KOPT-K1 (cell line): ENCODE data around the gene HAUS5.

Experiments
- H3K27ac ChIP-seq: fragments of 200-600 bp; sonication (generic); 2 replicates; pipeline ENCODE4 v1.5.1; 2016; ENCODE audit warnings: antibody characterized with exemption, mild to moderate bottlenecking, low read depth, low read length; ENCODE audit not compliant: poor library complexity, severe bottlenecking
- H3K36me3 ChIP-seq: fragments of 200-600 bp; sonication (generic); 2 replicates; pipeline ENCODE4 v1.5.1; 2017; ENCODE audit warnings: antibody characterized with exemption, mild to moderate bottlenecking, low read length, moderate library complexity; ENCODE audit not compliant: insufficient read depth
- H3K9me3 ChIP-seq: fragments of 200-600 bp; sonication (generic); 2 replicates; pipeline ENCODE4 v1.5.1; 2017; ENCODE audit warnings: antibody characterized with exemption, low read length, mild to moderate bottlenecking; ENCODE audit not compliant: insufficient read depth, poor library complexity, severe bottlenecking

Gene HAUS5

DNA sequence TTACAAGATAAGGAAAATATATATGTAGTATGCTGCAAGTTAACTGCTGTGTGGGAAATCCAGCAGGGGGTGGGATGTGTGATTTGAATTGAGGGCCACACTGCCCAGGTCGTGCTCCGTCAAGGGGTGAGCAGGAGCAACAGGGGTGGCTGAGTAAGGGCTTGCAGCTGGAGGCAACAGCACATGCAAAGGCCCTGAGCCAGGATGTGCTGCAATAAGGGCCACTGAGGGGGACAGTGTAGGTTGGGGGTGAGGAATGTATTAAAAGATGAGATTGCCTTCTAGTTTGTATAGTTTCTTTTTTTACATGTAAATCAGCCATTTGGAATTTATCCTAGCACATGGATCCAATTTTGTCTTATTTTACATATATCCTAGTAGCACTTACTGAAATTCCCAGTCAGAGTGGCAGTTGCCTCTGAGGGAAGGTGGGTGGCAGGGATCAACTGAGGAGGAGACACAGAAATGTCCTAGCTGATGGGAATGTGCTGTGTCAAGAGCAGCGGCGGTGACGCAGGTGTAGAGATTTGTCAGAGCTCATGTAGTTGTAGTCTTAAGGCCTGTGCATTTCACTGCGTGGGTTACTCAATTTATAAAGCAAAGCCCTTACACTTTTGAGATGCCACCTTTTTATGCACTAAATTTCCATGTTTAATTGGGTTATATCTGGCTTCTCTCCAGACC lies 10.9 kb downstream of the HAUS5 start:
- H3K36me3 ChIP-seq, result peaks cover 43% of the 10 kb centered on the region
- no peak overlapping the region for H3K27ac ChIP-seq
- no peaks in the 10 kb centered on the region for H3K9me3 ChIP-seq

- H3K27ac ChIP-seq, result peak overlapping the region; percentile 63
These were observed 15.7 kb downstream of the HAUS5 start for GRCh38 chr19:35628264-35628564.

GRCh38 chr19:35628565-35629331 lies 16.2 kb downstream of the HAUS5 start, which contains the start of gene RBM42:
TSS of gene RBM42 (plus strand) at chr19:35629036. CDS start at chr19:35629154, 118 bp downstream.
- no peaks in the 10 kb centered on the region for H3K9me3 ChIP-seq
- peak within 1 kb of the TSS; percentile 63 for H3K27ac ChIP-seq
- H3K36me3 ChIP-seq, result peaks cover 35% of the 10 kb centered on the region

More at GRCh38 chr19:35628264-35628564, 15.7 kb downstream of the HAUS5 start:
- no peaks in the 10 kb centered on the region for H3K9me3 ChIP-seq
- H3K36me3 ChIP-seq, result peaks cover 30% of the 10 kb centered on the region

- Histone ChIP-seq H3K36me3 (peaks cover 41% of the 10 kb centered on the region), H3K27ac (peak overlapping the region; percentile 63)
These were observed 16.7 kb downstream of the HAUS5 start for GRCh38 chr19:35629332-35629633.

DNA sequence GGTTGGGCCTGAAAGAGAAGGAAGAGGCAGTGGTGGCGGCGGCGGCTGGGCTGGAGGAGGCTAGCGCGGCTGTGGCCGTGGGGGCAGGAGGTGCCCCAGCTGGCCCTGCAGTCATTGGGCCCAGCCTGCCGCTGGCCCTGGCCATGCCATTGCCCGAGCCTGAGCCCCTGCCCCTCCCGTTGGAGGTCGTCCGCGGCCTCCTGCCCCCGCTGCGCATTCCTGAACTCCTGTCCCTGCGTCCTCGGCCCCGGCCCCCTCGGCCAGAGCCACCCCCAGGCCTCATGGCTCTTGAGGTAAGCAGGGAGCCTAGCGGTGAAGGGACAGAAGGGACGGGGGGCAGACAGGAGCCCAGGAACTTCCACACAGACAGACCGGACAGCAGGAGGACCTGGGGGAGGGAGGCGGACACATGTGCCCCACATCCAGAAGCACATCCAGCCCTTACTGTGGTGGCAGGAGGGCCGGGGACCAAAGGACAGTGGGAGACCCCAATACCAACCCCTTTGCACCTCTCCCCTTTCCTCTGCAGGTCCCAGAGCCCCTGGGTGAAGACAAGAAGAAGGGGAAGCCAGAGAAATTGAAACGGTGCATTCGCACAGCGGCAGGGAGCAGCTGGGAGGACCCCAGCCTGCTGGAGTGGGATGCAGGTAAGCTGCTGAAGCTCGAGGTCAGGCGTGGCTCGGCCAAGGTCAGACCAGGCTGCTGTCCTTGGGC lies 21.3 kb downstream of the HAUS5 start:
- Histone ChIP-seq H3K27ac (no peak overlapping the region), H3K36me3 (peaks cover 83% of the 10 kb centered on the region)

More at GRCh38 chr19:35629332-35629633, 16.7 kb downstream of the HAUS5 start:
- H3K9me3 ChIP-seq, result no peaks in the 10 kb centered on the region

DNA sequence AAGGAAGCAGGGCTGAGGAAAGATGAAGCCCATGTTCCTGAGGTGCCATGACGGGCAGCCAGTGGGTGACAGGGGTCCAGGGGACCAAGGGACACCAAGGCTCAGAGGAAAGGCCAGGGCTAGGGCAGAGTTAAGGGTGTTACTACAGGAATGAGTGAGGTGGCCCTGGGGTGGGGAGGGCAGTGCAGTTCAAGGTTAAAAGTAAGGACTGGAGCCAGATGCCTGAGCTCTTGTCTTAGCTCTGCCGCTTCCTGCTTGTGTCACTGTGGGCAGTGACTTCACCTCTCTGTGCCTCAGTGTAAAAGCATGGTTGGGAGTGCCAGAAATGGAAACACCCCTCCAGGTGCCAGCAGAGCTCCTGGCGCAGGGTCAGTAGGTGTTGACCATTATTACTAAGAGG lies 24.1 kb downstream of the HAUS5 start:
- H3K27ac ChIP-seq, result no peak overlapping the region
- H3K36me3 ChIP-seq, result peaks cover 69% of the 10 kb centered on the region
- no peaks in the 10 kb centered on the region for H3K9me3 ChIP-seq

More for the DNA sequence above, 21.3 kb downstream of the HAUS5 start:
- no peaks in the 10 kb centered on the region for H3K9me3 ChIP-seq

DNA sequence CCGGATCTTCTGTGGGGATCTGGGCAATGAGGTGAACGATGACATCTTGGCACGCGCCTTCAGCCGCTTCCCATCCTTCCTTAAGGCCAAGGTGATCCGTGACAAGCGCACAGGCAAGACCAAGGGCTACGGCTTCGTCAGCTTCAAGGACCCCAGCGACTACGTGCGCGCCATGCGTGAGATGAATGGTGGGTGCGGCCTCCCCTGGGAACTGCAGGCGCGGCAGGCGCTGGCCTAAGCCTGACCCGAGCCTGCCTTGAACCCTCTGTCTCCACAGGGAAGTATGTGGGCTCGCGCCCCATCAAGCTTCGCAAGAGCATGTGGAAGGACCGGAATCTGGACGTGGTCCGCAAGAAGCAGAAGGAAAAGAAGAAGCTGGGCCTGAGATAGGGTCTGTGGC lies 24.6 kb downstream of the HAUS5 start:
- Histone ChIP-seq H3K9me3 (no peaks in the 10 kb centered on the region), H3K27ac (no peak overlapping the region), H3K36me3 (peaks cover 63% of the 10 kb centered on the region)

- Histone ChIP-seq H3K36me3 (peaks cover 42% of the 10 kb centered on the region), H3K27ac (no peak overlapping the region), H3K9me3 (no peaks in the 10 kb centered on the region)
These were observed 26.7 kb downstream of the HAUS5 start for GRCh38 chr19:35639321-35639639.

- Histone ChIP-seq H3K9me3 (no peaks in the 10 kb centered on the region), H3K27ac (no peak overlapping the region), H3K36me3 (peaks cover 36% of the 10 kb centered on the region)
These were observed 27.3 kb downstream of the HAUS5 start for GRCh38 chr19:35639863-35640262.

GRCh38 chr19:35641515-35642151 lies 29.1 kb downstream of the HAUS5 start, which contains the start of gene ETV2:
TSS of gene ETV2 (plus strand) at chr19:35641745. CDS start at chr19:35642461, 716 bp downstream.
- Histone ChIP-seq H3K36me3 (peaks cover 19% of the 10 kb centered on the region), H3K27ac (peak within 1 kb of the TSS; percentile 24), H3K9me3 (no peaks in the 10 kb centered on the region)

DNA sequence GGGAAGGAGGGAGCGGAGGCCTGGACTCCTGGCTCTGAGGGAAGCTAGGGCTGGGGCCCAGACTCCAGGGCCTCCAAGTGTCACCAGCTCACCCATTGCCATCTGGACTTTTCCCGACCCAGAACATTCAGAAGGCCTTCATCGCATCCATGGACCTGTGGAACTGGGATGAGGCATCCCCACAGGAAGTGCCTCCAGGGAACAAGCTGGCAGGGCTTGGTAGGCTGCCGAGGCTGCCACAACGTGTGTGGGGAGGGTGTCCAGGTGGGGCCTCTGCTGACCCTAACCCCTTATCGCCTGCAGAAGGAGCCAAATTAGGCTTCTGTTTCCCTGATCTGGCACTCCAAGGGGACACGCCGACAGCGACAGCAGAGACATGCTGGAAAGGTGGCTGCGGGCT lies 29.8 kb downstream of the HAUS5 start:
- Histone ChIP-seq H3K9me3 (no peaks in the 10 kb centered on the region), H3K27ac (no peak overlapping the region), H3K36me3 (peaks cover 12% of the 10 kb centered on the region)

GRCh38 chr19:35642798-35643254 lies 30.3 kb downstream of the HAUS5 start:
- Histone ChIP-seq H3K27ac (peak overlapping the region; percentile 76), H3K9me3 (no peaks in the 10 kb centered on the region), H3K36me3 (peaks cover 7% of the 10 kb centered on the region)

DNA sequence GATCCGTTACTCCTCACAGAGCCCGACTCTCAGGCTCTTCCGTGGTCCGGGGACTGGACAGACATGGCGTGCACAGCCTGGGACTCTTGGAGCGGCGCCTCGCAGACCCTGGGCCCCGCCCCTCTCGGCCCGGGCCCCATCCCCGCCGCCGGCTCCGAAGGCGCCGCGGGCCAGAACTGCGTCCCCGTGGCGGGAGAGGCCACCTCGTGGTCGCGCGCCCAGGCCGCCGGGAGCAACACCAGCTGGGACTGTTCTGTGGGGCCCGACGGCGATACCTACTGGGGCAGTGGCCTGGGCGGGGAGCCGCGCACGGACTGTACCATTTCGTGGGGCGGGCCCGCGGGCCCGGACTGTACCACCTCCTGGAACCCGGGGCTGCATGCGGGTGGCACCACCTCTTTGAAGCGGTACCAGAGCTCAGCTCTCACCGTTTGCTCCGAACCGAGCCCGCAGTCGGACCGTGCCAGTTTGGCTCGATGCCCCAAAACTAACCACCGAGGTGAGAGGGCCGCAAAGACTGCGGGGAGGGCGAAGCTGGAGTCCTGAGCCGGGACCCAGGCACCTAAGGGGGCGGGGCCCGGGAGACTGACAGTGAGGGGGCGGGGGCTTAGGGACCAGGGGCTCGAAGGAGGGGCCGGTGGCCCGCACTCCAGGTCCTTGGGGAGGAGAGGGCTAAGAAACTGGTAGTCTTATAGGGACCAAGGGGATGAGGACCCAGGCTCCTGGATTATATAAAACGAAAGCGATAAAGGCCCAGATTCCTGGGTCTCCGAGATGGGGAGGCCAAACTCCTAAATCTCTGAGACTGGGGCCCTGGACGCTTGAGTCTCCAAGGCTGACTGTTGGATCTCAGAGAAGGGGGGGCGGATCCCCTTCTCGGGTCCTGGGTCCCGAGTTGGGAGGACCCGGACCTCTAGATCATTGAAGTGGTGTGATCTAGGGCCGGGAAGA lies 31.0 kb downstream of the HAUS5 start:
- H3K36me3 ChIP-seq, result peaks cover under 1% of the 10 kb centered on the region; the same call in 1 of the 2 replicates
- H3K9me3 ChIP-seq, result no peaks in the 10 kb centered on the region
- H3K27ac ChIP-seq, result peak overlapping the region; percentile 76
